HepG2 (cell line): ENCODE results near the gene CAMTA2. TPM values are rescaled to one million over a fixed set of nuclear protein-coding genes. Genes with fewer than 3 reads are reported as not detected.
A peak's percentile ranks its signal among the peaks of the same experiment; 100 is the strongest.

ENCODE experiments used
- ATAC-seq: fragments of 200-7000 bp; cut with Tn5 transposase; 3 replicates; pipeline ENCODE4 v1.9.1; 2020; ENCODE audit warnings: mild to moderate bottlenecking, moderate library complexity
- BruUV-seq: library from RNA; stranded (reverse); fragments of 400-500 nt; replicated peaks from 2 replicates; lab custom pipeline; 2021; lab: Mats Ljungman, UMichigan
- CTCF ChIA-PET: fragments of 300-600 bp; formaldehyde crosslinking; extraction: SDS; loops from one replicate; lab custom pipeline; 2021; ENCODE audit warnings: low total read pairs, inconsistent platforms, low intra/inter-chr PET ratio; lab: Yijun Ruan, JAX
- POLR2A ChIA-PET: fragments of 350-600 bp; sonication (Branson Sonifier 250); formaldehyde crosslinking; loops from one replicate; lab custom pipeline; 2020; ENCODE audit warnings: antibody characterized with exemption, inconsistent platforms; lab: Yijun Ruan, JAX
- DNase-seq: peaks from one replicate; pipeline ENCODE4 v3.0.0-alpha.2; 2015; ENCODE audit warnings: low spot score
- FAIRE-seq: peaks from 3 replicates; lab custom pipeline; 2011; peaks lifted over from hg19 to GRCh38; lab: Jason Lieb, UNC
- H2AFZ ChIP-seq: one replicate; pipeline ENCODE4 v1.6.1; 2011; ENCODE audit warnings: low read length, inconsistent platforms
- H3K27ac ChIP-seq: fragments of 300-600 bp; 3 replicates; pipeline ENCODE4 v1.8.0; 2011; ENCODE audit warnings: mixed run types, mild to moderate bottlenecking, mixed read lengths, low read length, inconsistent platforms; ENCODE audit not compliant: insufficient read depth; ENCODE audit errors: extremely low read length
- H3K27me3 ChIP-seq, 2 experiments: fragments of 200-600 bp in 1 of 2; 2 replicates in 1 of 2; 3 replicates in 1 of 2; pipeline versions ENCODE4 v1.6.0 to v1.8.0; 2011; ENCODE audit warnings: low read length in 2 of 2, mild to moderate bottlenecking in 2 of 2, moderate library complexity in 2 of 2, inconsistent platforms in 1 of 2; ENCODE audit not compliant: insufficient read depth in 2 of 2, control insufficient read depth in 1 of 2
- H3K36me3 ChIP-seq, 2 experiments: fragments of 200-600 bp in 1 of 2; replicated peaks in 1 of 2; 2 replicates in 1 of 2; 3 replicates in 1 of 2; pipeline versions ENCODE4 v1.5.1 to v1.8.0; 2011; ENCODE audit warnings: low read length in 2 of 2, inconsistent platforms in 1 of 2; ENCODE audit not compliant: insufficient read depth in 2 of 2, control insufficient read depth in 1 of 2
- H3K4me1 ChIP-seq: 2 replicates; pipeline ENCODE4 v1.5.1; 2012; ENCODE audit warnings: low read length, inconsistent platforms; ENCODE audit not compliant: insufficient read depth
- H3K4me2 ChIP-seq: 2 replicates; pipeline ENCODE4 v1.6.0; 2011; ENCODE audit warnings: low read depth, low read length, inconsistent platforms
- H3K4me3 ChIP-seq, 3 experiments: fragments of 200-600 bp in 1 of 3; sonication (generic), shearing (Covaris generic) in 1 of 3; replicated peaks in 1 of 3; 2 replicates each; pipeline ENCODE4 v1.5.1; 2011 to 2016; ENCODE audit warnings: low read length in 3 of 3, inconsistent platforms in 2 of 3, low read depth in 2 of 3, mild to moderate bottlenecking in 2 of 3, control low read depth in 1 of 3, mixed read lengths in 1 of 3; ENCODE audit not compliant: insufficient read depth in 1 of 3
- H3K79me2 ChIP-seq: one replicate; pipeline ENCODE4 v1.6.1; 2011; ENCODE audit warnings: low read length, inconsistent platforms; ENCODE audit not compliant: insufficient read depth
- H3K9ac ChIP-seq: 2 replicates; pipeline ENCODE4 v1.6.0; 2011; ENCODE audit warnings: mild to moderate bottlenecking, low read depth, low read length, inconsistent platforms; ENCODE audit not compliant: insufficient read depth
- H3K9me3 ChIP-seq: 2 replicates; pipeline ENCODE4 v1.5.1; 2012; ENCODE audit warnings: mild to moderate bottlenecking, low read length
- H4K20me1 ChIP-seq: 2 replicates; pipeline ENCODE4 v1.6.0; 2011; ENCODE audit warnings: inconsistent platforms, mild to moderate bottlenecking, low read length, moderate library complexity; ENCODE audit not compliant: insufficient read depth
- ATF4 ChIP-seq, 2 experiments: fragments of 450-650 bp in 1 of 2; sonication (generic) in 1 of 2; formaldehyde crosslinking; IDR thresholded peaks; 2 replicates each; pipeline versions ENCODE4 v1.5.0 to v1.8.0; 2020 to 2022; ENCODE audit warnings: mild to moderate bottlenecking in 1 of 2, missing genetic modification reagents in 1 of 2
- CBX5 ChIP-seq: sonication (generic); formaldehyde crosslinking; IDR thresholded peaks from 2 replicates; pipeline ENCODE4 v1.4.0; 2020; ENCODE audit warnings: missing genetic modification reagents, borderline replicate concordance
- CCDC6 ChIP-seq: sonication (generic); formaldehyde crosslinking; IDR thresholded peaks from 2 replicates; pipeline ENCODE4 v1.8.1; 2022; ENCODE audit warnings: mild to moderate bottlenecking, missing genetic modification reagents, moderate library complexity
- FOSL2 ChIP-seq: sonication (generic); formaldehyde crosslinking; IDR thresholded peaks from 2 replicates; pipeline ENCODE4 v1.4.0; 2020; ENCODE audit warnings: missing genetic modification reagents
- GABPA ChIP-seq, 2 experiments: IDR thresholded peaks; 2 replicates each; pipeline ENCODE4 v1.6.1; 2011 to 2016; ENCODE audit warnings: low read depth in 2 of 2, low read length in 1 of 2, missing biosample characterization in 1 of 2, missing genetic modification characterization in 1 of 2
- LCORL ChIP-seq, 2 experiments: fragments of 450-650 bp in 1 of 2; sonication (generic) in 1 of 2; formaldehyde crosslinking in 1 of 2; IDR thresholded peaks; 2 replicates each; pipeline versions ENCODE4 v1.5.0 to v1.6.1; 2017 to 2020; ENCODE audit warnings: antibody characterized with exemption in 1 of 2, missing genetic modification reagents in 1 of 2
- PRDM4 ChIP-seq: sonication (generic); formaldehyde crosslinking; IDR thresholded peaks from 2 replicates; pipeline ENCODE4 v1.9.0; 2021; ENCODE audit warnings: missing genetic modification reagents, borderline replicate concordance
- RAD21 ChIP-seq: fragments of 450-650 bp; formaldehyde crosslinking; IDR thresholded peaks from 2 replicates; pipeline ENCODE4 v1.5.0; 2020; ENCODE audit warnings: mild to moderate bottlenecking
- ZNF12 ChIP-seq: sonication (generic); formaldehyde crosslinking; IDR thresholded peaks from 2 replicates; pipeline ENCODE4 v1.5.0; 2020; ENCODE audit warnings: missing genetic modification reagents
- ZNF432 ChIP-seq: sonication (generic); formaldehyde crosslinking; IDR thresholded peaks from 2 replicates; pipeline ENCODE4 v1.5.0; 2020; ENCODE audit warnings: missing genetic modification reagents, mild to moderate bottlenecking, borderline replicate concordance
- ZNF513 ChIP-seq: sonication (generic); formaldehyde crosslinking; conservative IDR thresholded peaks from 2 replicates; pipeline ENCODE4 v1.5.0; 2020; ENCODE audit warnings: missing genetic modification reagents
- ZNF597 ChIP-seq: sonication (generic); formaldehyde crosslinking; IDR thresholded peaks from 2 replicates; pipeline ENCODE4 v1.5.0; 2020; ENCODE audit warnings: missing genetic modification reagents
- ZNF784 ChIP-seq: sonication (generic); formaldehyde crosslinking; IDR thresholded peaks from 2 replicates; pipeline ENCODE4 v1.5.1; 2020; ENCODE audit warnings: missing genetic modification reagents, mild to moderate bottlenecking, borderline replicate concordance
- WGBS: methylation state at CpG from one replicate; pipeline ENCODE4 v1.1.6; 2017; ENCODE audit warnings: low lambda C conversion rate; 5-methylcytosine and 5-hydroxymethylcytosine counted together
- in situ Hi-C: cut with HindIII; loops from 2 replicates; pipeline ENCODE4 v1.10.0; 2017; ENCODE audit warnings: low pct_unique_long_range_greater_than_20kb; ENCODE audit not compliant: extremely low pct_ligation_motif_present
- intact Hi-C: fragments of 100-400 bp; cut with micrococcal nuclease; formaldehyde crosslinking; loops from one replicate; pipeline ENCODE4 v1.10.0; 2022; ENCODE audit not compliant: unreplicated experiment
- polyA plus RNA-seq, 8 experiments: library from polyadenylated mRNA; depleted of rRNA in 3 of 8; stranded (reverse) in 7 of 8; unstranded in 1 of 8; fragments of >200 nt; fragmentation: Illumina TruSeq in 4 of 8; extraction: Trizol in 4 of 8; gene quantifications; 2 replicates each; pipeline versions ENCODE4 v1.2.1 to v1.2.3, GENCODE V29; 2011 to 2016; ENCODE audit warnings: low read depth in 4 of 8, missing spikeins in 1 of 8, mixed read lengths in 1 of 8; ENCODE audit not compliant: insufficient read depth in 1 of 8
- total RNA-seq, 5 experiments: library from RNA; depleted of rRNA; stranded (reverse); fragments of >200 nt; fragmentation: Illumina TruSeq; extraction: Trizol; gene quantifications; 2 replicates each; pipeline ENCODE4 v1.2.3, GENCODE V29; 2016; ENCODE audit warnings: low read depth in 1 of 5

CAMTA2 gene
- total and polyA plus RNA-seq, 2 of the 13 experiments (the other 11 are each of a cell fraction or from before 2014, with no cell fraction given) = 4.1 to 7.1 TPM

GRCh38 chr17:4934173-4934979 is 53.1 kb downstream of the CAMTA2 start (continued):
- TF ChIP-seq ZNF513 (CRISPR knock-in tag) = no peak
- TF ChIP-seq GABPA (IDR thresholded peaks at IDR 0.05; ENCODE audit: low read depth, low read length) = no peak
- peak; percentile 41; the same call in 1 of the 2 replicates for TF ChIP-seq GABPA (CRISPR knock-in tag; IDR thresholded peaks at IDR 0.05; ENCODE audit: low read depth)
- TF ChIP-seq CBX5 (CRISPR knock-in tag) = peak; percentile 42; the same call in 1 of the 2 replicates
- TF ChIP-seq FOSL2 = peak; percentile 45
- no peak for TF ChIP-seq PRDM4 (CRISPR knock-in tag)
- TF ChIP-seq RAD21 (CRISPR knock-in tag) = peak; percentile 62; the same call in 1 of the 2 replicates
- TF ChIP-seq, all 625 proteins: peak for 81

- no peaks in the 10 kb centered on the region for H3K27me3 ChIP-seq
- H4K20me1 ChIP-seq = no peaks in the 10 kb centered on the region
- no peak overlapping the region for H3K4me3 ChIP-seq
- ChIA-PET POLR2A (interaction anchor here (0.8 to 1.5 kb wide), 5 partner anchors 14 to 34 kb away, joined by 3 to 11 read pairs (median 4); partner anchors contain the start of genes ENO3, PFN1 and SPAG7), CTCF (interaction anchor here (2.0 kb wide), 1 partner anchor 24 kb away, joined by 10 read pairs; no protein-coding TSS in a partner anchor)
- ATAC-seq = no peak
- no peak for DNase-seq
- no peak for FAIRE-seq
- in situ Hi-C loops = no loop called here
- intact Hi-C loops = loop anchor here (1.0 kb wide), 1 partner anchor 24 kb away; no protein-coding TSS in a partner anchor
- no TSS peak for BruUV-seq
- H3K79me2 ChIP-seq = peaks cover 8% of the 10 kb centered on the region
- no peak overlapping the region for H3K27ac ChIP-seq
- H3K9ac ChIP-seq = no peak overlapping the region
- 82% methylated on average over 12 of the region's 16 CpGs for WGBS
- peak overlapping the region; percentile 69 for H3K4me2 ChIP-seq
- H3K4me1 ChIP-seq = peaks cover 19% of the 10 kb centered on the region
- no peak overlapping the region for H2AFZ ChIP-seq
- no peaks in the 10 kb centered on the region for H3K9me3 ChIP-seq
- H3K36me3 ChIP-seq = peaks cover 0 to 13% of the 10 kb centered on the region in 2 experiments; a peak in 3 of 5 replicates
- TF ChIP-seq CCDC6 (no peak), ZNF12 (no peak), ZNF597 (CRISPR knock-in tag) (no peak), ZNF784 (no peak), LCORL (IDR thresholded peaks at IDR 0.05) (no peak), LCORL (CRISPR knock-in tag; IDR thresholded peaks at IDR 0.05) (no peak), ATF4 (CRISPR knock-in tag; IDR thresholded peaks at IDR 0.05) (no peak), ZNF432 (no peak)
Observed at GRCh38 chr17:4933646-4934045, 53.8 kb downstream of the CAMTA2 start.
